H1 (cell line): Measurements from ENCODE around the gene CAVIN1.

Source experiments
- BACH1 ChIP-seq: IDR thresholded peaks from 2 replicates; pipeline ENCODE4 v1.6.1; 2012; ENCODE audit warnings: low read length, improper control_type of control experiment
- POLR2A ChIP-seq, 2 experiments: IDR thresholded peaks; 1 replicate in 1 of 2; 2 replicates in 1 of 2; pipeline ENCODE4 v1.6.1; 2011; ENCODE audit warnings: low read depth in 2 of 2, low read length in 2 of 2, mild to moderate bottlenecking in 2 of 2; ENCODE audit errors: control extremely low read depth in 1 of 2
- RAD21 ChIP-seq, 2 experiments: IDR thresholded peaks in 1 of 2; conservative IDR thresholded peaks in 1 of 2; 2 replicates each; pipeline ENCODE4 v1.6.1; 2011; ENCODE audit warnings: low read depth in 2 of 2, low read length in 2 of 2, improper control_type of control experiment in 1 of 2, inconsistent platforms in 1 of 2, mild to moderate bottlenecking in 1 of 2, moderate library complexity in 1 of 2
- RFX5 ChIP-seq: IDR thresholded peaks from 2 replicates; pipeline ENCODE4 v1.6.1; 2011; ENCODE audit warnings: low read depth, low read length, improper control_type of control experiment, borderline replicate concordance
- SIN3A ChIP-seq, 2 experiments: IDR thresholded peaks in 1 of 2; conservative IDR thresholded peaks in 1 of 2; 2 replicates each; pipeline ENCODE4 v1.6.1; 2011 to 2012; ENCODE audit warnings: low read length in 2 of 2, improper control_type of control experiment in 1 of 2, low read depth in 1 of 2, mild to moderate bottlenecking in 1 of 2
- TF ChIP-seq, protein P1 (sequence below): IDR thresholded peaks from 2 replicates; pipeline ENCODE4 v1.6.1; 2012; ENCODE audit warnings: inconsistent platforms
- TF ChIP-seq, protein P2 (sequence below), 3 experiments: IDR thresholded peaks; 1 replicate in 2 of 3; 2 replicates in 1 of 3; pipeline versions ENCODE4 v1.5.1 to v1.6.1; 2011; ENCODE audit warnings: low read length in 3 of 3, mild to moderate bottlenecking in 3 of 3, inconsistent platforms in 2 of 3, low read depth in 1 of 3, moderate library complexity in 1 of 3; ENCODE audit not compliant: insufficient read depth in 1 of 3; ENCODE audit errors: control extremely low read depth in 1 of 3

DNA sequence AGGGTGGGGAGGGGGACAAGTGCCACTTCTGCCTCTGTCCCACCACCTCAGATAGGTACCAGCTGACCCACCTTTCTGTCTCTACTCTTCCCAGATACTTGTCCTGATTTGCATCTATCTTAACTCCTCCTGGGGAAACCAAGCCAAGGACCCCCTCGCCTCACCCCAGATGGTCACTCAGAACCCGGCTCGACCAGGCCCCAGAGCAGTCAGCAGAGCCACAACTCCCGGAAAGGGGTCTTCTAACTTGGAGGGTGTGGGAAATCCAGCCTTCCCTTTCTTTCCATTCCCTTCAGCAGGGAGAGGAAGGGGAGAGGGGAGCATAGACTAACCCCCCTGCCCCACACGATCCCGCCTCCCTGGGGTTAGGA is 1.9 kb downstream of the CAVIN1 start:
- TF ChIP-seq RFX5 (no peak), RAD21 (IDR thresholded peaks at IDR 0.05 in 1 of 2, conservative IDR thresholded peaks at IDR 0.05 in 1 of 2; ENCODE audit: low read depth in 2 of 2, low read length in 2 of 2) (no peak), BACH1 (no peak), SIN3A (conservative IDR thresholded peaks at IDR 0.05 in 1 of 2, IDR thresholded peaks at IDR 0.05 in 1 of 2; ENCODE audit: low read depth in 1 of 2, low read length in 2 of 2) (no peak), POLR2A (IDR thresholded peaks at IDR 0.05; ENCODE audit: control extremely low read depth in 1 of 2, low read depth in 2 of 2, low read length in 2 of 2) (no peak)
- TF ChIP-seq, protein P1, sequence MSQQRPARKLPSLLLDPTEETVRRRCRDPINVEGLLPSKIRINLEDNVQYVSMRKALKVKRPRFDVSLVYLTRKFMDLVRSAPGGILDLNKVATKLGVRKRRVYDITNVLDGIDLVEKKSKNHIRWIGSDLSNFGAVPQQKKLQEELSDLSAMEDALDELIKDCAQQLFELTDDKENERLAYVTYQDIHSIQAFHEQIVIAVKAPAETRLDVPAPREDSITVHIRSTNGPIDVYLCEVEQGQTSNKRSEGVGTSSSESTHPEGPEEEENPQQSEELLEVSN: no peak
- TF ChIP-seq, protein P2, sequence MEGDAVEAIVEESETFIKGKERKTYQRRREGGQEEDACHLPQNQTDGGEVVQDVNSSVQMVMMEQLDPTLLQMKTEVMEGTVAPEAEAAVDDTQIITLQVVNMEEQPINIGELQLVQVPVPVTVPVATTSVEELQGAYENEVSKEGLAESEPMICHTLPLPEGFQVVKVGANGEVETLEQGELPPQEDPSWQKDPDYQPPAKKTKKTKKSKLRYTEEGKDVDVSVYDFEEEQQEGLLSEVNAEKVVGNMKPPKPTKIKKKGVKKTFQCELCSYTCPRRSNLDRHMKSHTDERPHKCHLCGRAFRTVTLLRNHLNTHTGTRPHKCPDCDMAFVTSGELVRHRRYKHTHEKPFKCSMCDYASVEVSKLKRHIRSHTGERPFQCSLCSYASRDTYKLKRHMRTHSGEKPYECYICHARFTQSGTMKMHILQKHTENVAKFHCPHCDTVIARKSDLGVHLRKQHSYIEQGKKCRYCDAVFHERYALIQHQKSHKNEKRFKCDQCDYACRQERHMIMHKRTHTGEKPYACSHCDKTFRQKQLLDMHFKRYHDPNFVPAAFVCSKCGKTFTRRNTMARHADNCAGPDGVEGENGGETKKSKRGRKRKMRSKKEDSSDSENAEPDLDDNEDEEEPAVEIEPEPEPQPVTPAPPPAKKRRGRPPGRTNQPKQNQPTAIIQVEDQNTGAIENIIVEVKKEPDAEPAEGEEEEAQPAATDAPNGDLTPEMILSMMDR (IDR thresholded peaks at IDR 0.05; ENCODE audit: control extremely low read depth in 1 of 3, insufficient read depth in 1 of 3, low read depth in 1 of 3, low read length in 3 of 3): no peak
